Kidney epithelial cell (primary cell): Measurements from ENCODE around the gene ADAM12. TPM values are rescaled to one million over a fixed set of nuclear protein-coding genes. Genes with fewer than 3 reads are reported as not detected.

Experiments
- DNase-seq: peaks from one replicate; pipeline ENCODE4 v3.0.0-alpha.2; 2010; ENCODE audit warnings: low read depth
- H3K27me3 ChIP-seq: 2 replicates; pipeline ENCODE4 v1.6.0; 2011; ENCODE audit warnings: low read length; ENCODE audit not compliant: control insufficient read depth, insufficient read depth
- H3K36me3 ChIP-seq: 2 replicates; pipeline ENCODE4 v1.5.1; 2011; ENCODE audit warnings: low read length; ENCODE audit not compliant: control insufficient read depth, insufficient read depth
- H3K4me3 ChIP-seq: 2 replicates; pipeline ENCODE4 v1.5.1; 2011; ENCODE audit warnings: low read depth, mild to moderate bottlenecking, control low read depth, low read length
- CTCF ChIP-seq: IDR thresholded peaks from 2 replicates; pipeline ENCODE4 v1.5.1; 2011; ENCODE audit warnings: mild to moderate bottlenecking, moderate library complexity, low read length, control low read depth, inconsistent platforms; ENCODE audit not compliant: insufficient read depth, poor library complexity, severe bottlenecking
- total RNA-seq: library from RNA; depleted of rRNA; stranded (reverse); fragments of >200 nt; gene quantifications from 2 replicates; pipeline ENCODE4 v1.2.3, GENCODE V29; 2015

The ADAM12 gene
- total RNA-seq, 1 donor from 2014 or later = 21.9 TPM

- H3K36me3 ChIP-seq = no peaks in the 10 kb centered on the region
- no peak overlapping the region for H3K4me3 ChIP-seq
- no peak for DNase-seq
- no peak for TF ChIP-seq CTCF
- no peaks in the 10 kb centered on the region for H3K27me3 ChIP-seq
These were observed 221.5 kb downstream of the ADAM12 start for GRCh38 chr10:126166797-126167196.

- H3K27me3 ChIP-seq = no peaks in the 10 kb centered on the region
- H3K36me3 ChIP-seq = no peaks in the 10 kb centered on the region
- no peak overlapping the region for H3K4me3 ChIP-seq
- no peak for TF ChIP-seq CTCF
- DNase-seq = no peak
These were observed 222.4 kb downstream of the ADAM12 start for GRCh38 chr10:126165874-126166273.

GRCh38 chr10:126163506-126163905 lies 224.8 kb downstream of the ADAM12 start:
- H3K36me3 ChIP-seq = no peaks in the 10 kb centered on the region
- no peaks in the 10 kb centered on the region for H3K27me3 ChIP-seq
- TF ChIP-seq CTCF = no peak
- DNase-seq = no peak
- no peak overlapping the region for H3K4me3 ChIP-seq

- H3K36me3 ChIP-seq = no peaks in the 10 kb centered on the region
- TF ChIP-seq CTCF = no peak
- no peak for DNase-seq
- H3K27me3 ChIP-seq = no peaks in the 10 kb centered on the region
- no peak overlapping the region for H3K4me3 ChIP-seq
These were observed 226.6 kb downstream of the ADAM12 start for GRCh38 chr10:126161691-126162090.

GRCh38 chr10:126160971-126161630 lies 227.2 kb downstream of the ADAM12 start:
- Histone ChIP-seq H3K4me3 (no peak overlapping the region), H3K27me3 (no peaks in the 10 kb centered on the region), H3K36me3 (no peaks in the 10 kb centered on the region)
- peak; percentile 14 for TF ChIP-seq CTCF
- no peak for DNase-seq

GRCh38 chr10:126160571-126160970 lies 227.7 kb downstream of the ADAM12 start:
- no peak for DNase-seq
- H3K4me3 ChIP-seq = no peak overlapping the region
- TF ChIP-seq CTCF = no peak
- no peaks in the 10 kb centered on the region for H3K27me3 ChIP-seq
- no peaks in the 10 kb centered on the region for H3K36me3 ChIP-seq
